Measurements from ENCODE around the gene CRYM.

The CRYM gene

DNA sequence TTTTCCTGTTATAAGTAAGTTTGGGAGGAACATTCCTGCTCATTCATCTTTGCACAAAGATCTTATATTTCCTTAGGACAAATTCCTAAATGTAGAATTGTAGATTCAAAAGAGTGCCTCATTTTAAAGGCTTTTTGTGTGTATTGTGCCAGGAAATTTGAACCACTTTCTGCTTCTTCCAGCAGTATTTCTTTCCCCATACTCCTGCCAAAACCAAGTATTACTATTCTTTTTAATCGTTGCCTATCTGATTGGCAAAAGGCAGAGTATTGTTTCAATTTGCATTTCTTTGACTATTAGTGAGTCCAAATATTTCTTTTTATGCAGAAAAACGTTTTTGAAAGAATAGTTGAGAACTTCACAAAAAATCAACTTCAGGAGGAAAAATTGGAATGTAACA is 35.3 kb downstream of the CRYM start:
- no peak for DNase-seq

DNA sequence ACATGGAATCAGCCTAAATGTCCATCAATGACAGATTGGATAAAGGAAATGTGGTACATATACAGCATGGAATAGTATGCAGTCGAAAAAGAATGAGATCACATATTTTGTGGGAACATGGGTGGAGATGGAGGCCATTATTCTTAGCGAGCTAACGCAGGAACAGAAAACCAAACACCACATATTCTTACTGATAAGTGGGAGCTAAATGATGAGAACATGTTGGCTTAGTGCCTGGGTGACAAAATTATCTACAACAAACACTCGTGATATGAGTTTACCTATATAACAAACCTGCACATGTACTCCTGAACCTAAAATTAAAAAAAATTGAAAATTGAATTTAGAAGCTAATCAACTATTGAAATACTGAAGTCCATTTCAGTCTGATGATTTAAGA is 38.4 kb downstream of the CRYM start:
- DNase-seq, result no peak

DNA sequence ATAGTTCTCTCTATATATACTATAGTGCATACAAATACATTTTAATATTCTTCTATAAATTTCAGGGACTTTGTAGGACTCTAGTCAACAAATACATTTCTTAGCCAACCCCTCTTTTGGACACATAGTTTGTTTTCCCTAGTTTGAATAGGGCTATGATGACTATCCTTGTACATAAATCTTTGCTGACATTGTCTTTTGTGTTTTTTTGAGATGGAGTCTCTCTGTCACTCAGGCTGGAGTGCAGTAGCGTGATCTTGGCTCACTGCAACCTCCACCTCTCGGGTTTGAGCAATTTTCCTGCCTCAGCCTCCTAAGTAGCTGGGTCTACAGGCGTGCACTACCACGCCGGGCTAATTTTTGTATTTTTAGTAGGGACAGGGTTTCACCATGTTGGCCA is 41.3 kb downstream of the CRYM start:
- DNase-seq, result no peak

DNA sequence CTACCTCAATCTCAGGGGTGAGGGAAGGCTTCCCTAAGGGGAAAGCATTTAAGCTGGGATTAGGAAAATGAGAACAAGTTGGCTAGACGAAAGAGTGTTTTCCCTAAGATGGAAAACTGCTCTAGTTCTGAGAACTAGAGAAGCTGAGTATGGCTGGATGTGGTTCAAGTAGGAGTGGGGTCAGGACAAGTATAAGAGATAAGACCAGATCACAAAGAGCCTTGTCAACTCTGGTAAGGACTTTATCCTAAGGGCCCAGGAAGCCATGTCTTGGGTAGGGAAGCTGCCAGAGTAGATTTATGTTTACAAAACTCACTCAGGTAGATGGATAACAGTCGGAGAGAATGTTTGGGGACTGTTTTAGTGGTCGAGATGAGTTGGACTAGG is 42.9 kb downstream of the CRYM start:
- DNase-seq, result no peak

DNA sequence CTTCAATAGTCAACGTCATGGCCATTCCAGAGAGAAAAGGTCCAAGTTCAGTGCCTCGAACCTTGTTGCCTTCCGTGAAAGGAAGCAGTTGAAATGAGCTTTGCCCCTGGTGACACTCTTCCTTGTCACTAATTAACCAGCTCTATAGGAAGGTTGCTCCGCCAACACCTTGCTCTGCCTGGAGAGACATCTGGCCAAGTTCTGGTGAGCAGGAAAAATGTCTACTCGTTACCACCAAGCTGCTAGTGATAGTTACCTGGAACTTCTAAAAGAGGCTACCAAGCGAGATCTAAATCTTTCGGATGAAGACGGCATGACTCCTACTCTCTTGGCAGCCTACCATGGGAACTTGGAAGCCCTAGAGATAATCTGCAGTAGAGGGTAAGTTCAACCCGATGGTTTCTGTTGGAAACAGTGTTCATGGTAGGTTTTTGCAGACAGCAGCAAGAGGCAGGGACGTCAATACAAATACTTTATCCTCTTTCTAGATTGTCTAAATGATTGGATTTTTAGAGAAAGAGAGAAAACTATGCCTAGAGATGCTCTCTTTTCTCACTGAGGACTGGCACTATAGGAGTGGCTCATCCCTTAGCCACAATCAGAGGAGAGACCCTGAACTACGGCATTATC is 44.5 kb downstream of the CRYM start, which contains the start of gene ANKS4B:
TSS of gene ANKS4B (plus strand) at position 179 of the 630 bp plus-strand sequence. CDS start at position 218, 39 bp downstream.
- no peak for DNase-seq

DNA sequence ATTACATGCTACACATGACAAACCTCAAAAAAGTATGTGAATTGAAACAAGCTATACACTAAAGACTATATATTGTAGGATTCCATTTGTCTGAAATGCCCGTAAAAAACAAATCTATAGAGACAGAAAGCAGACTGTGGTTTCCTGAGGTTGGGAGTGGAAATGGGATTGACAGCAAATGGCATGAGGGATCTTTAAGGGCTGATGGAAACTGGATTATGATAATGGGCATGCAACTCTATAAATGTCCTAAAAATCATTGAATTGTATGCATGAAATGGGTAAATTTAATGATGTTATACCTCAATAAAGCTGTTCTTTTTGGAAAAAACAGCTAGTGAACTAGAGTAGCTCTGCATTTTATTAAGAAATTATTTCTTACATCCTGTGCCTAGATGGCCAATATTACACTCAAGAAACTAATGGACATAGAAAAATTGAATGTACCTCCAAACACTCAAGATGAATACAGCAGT is 45.0 kb downstream of the CRYM start:
- no peak for DNase-seq

DNA sequence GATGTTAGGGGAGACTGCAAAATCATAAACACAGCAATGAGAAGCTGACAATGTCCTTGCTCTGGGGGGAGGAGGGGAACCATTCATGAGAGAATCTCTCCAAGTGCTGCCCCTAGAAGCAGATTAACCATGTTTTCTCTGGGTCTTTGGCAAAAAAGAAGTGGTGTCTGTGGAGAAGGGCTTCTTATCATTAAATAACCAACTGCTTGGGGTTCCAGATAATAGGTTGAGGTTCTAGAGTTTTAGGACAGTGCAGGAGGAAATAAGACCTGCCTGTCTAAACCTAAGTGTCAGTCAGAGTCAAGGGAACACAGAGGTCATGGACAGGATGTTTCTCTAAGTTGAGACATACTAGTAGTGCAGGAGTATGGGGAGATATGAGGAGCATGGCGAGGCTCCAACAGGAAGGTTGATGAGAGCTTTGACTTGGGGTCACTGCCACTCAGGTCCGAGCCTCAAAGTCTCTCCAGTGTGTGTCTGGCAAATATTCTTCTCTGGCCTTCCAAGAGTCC is 49.7 kb downstream of the CRYM start:
- no peak for DNase-seq

DNA sequence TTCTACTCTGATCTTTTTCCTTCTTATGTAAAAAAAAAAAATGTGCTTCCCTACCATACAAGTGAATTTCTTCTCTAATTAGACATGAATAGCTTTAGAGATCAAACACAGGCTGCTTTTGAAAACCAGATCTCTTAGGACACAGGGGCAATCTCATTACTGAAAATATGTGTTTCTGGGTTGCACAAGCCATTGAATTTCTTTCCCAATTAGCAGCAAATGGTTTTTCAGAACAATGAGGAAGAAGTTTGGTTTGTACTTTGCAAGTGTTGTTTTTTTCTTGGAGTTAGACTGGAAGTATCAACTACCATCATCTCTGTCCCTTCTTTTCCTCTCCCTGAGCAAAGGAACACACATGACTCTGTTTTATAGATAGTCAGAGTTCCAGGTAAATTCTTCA is 50.2 kb downstream of the CRYM start:
- no peak for DNase-seq

DNA sequence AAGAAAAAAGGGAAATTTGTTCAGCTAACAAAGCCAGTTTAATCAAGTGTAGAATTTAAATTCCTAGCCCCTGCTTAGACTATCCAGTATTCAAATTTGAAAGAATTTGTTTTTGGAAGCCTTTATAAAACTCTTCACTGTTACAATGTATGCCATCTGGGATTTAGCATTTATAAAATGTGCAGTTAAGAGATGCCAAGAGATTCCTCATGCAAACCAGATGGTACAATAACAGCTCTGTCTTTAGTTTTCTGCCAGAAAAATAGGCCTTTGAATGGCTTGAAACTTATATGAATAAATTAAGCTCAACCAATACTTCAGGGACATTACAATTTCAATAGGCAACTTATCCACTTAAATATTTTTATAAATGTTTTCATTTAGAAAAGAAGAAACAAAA is 51.3 kb downstream of the CRYM start:
- DNase-seq, result no peak

DNA sequence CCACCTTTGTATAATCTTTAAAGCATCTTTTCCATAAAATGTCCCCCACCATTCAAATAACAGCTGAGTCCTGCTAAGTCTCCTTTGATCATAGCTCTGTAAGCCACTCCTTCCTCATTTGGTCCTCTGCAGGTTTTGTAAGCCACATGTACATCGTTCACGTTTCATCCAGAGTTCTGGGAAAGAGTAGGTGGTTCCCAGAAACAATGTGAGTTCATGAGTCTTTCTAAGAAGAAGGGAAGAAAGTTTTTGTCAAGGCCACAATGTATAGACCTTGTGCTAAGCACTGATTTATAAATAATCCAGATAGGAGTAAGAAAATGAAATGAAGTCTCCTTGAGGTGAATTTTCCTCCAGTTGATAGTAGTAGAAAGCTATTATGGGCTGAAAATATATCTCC is 53.3 kb downstream of the CRYM start:
- no peak for DNase-seq

DNA sequence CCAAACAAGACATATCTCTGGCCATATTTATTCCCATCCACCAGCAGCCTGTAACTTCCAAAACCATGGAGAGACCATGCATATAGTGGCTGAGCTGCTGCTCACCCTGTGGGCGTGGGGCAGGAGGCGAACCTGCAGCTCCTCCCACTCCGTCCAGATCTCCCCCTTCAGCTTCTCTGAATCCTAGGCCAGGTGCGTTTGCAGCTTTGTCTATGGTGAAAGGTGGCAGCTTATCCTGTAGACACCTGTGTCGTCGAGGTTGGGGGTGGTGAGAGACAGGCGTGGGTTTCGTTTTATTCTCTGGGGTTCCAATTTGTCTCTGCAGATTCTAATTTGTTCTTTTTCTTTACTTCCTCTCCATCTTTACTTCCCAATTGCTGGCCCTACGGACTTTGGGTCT is 54.3 kb downstream of the CRYM start:
- no peak for DNase-seq

DNA sequence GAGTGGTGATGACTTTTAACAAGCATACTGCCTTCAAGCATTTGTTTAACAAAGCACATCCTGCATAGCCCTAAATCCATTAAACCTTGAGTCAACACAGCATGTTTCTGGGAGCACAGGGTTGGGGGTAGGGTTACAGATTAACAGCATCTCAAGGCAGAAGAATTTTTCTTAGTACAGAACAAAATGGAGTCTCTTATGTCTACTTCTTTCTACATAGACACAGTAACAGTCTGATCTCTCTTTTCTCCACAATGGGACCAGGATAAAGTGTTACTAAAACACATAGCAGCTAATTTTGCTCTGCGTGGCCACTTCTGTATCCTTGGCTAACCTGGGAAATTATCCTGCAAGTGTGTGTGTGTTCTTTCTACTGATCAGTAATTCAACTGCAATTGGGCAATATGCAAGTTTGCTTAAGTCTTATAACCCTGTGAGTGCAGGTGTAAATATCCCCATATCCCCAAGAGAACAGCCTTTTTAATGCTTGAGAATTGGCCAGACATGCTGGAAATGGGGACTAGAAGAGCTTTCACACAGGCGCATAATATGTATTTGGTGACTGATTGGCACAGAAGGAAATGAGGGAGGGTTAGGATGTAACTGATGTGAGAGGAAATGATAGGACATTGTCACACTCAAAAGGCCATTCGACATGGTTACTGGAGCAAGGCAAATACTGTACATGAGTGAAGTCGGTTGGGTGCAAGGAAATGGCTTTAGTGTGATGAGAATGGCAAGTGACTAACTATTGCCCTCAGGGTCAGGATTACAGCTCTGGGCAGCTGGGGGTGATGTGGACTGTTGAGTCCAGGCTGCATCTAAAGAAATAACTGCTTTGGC is 55.4 kb downstream of the CRYM start:
- no peak for DNase-seq

DNA sequence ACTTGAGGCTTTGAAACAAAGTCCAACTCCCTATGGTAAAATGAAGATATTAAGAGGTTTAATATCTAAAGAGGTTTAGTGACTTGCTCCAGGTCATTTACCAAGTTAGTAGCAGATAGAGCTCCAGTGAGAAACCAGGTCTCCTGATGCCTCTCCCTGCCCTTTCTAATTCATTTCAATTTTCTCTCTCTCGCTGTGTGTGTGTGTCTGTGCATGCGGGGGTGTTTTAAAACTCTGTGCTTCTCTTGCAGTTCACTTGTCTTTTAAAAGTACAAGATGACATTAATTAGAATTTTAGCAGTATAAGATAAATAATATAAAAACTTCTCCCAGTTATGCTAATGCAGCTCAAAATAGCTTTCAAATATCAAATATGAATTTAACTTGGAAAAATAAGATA is 58.5 kb downstream of the CRYM start:
- no peak for DNase-seq

DNA sequence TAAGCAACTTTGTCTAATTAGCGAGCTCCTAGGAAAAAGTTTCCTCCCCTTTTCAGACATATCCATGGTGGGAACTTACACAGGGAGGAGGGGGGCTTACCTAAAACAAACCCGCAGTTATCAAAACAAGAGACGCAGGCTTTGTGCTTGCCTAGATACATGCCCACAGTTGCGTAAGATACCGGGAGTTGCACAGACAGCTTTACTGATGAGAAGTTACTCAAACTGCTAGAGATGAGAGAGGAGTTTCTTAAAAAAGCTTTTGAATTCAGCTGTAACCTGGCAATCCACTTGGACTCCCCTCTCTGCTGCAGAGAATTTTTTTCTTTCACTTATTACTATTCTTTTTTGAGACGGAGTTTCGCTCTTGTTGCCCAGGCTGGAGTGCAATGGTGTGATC is 59.9 kb downstream of the CRYM start:
- DNase-seq, result no peak

DNA sequence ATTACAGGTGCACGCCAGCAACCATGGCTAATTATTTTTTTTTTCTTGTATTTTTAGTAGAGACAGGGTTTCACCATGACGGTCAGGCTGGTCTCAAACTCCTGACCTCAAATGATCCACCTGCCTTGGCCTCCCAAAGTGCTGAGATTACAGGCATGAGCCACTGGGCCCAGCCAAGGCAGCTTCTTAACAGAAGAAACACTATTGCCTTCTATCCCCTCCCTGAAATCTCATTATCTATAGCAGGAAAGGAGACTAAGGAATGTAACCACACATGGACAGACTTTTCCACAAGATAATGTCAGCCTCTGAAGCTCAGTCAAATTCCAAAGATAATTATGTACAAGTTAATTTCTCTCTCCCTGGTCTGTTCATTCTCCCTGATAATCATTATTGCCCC is 61.0 kb downstream of the CRYM start:
- no peak for DNase-seq

DNA sequence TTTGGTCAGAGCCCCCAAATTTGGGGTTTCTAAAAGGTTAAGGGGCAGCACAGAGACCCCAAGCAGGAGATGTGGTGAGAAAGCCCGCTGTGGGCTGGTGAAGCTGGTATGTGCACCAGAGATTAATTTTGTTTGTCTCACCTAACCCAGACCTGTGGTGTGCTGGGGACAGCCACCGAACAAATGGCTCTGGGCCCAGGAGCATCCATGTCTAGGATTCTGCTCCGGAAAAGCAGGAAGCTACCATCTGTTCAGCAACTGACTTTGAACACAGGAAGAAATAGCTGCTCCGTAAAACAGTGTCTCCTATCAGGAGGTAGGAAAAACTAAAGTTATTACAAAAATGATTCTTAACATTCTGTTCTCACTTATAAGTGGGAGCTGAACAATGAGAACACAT is 64.0 kb downstream of the CRYM start:
- no peak for DNase-seq

DNA sequence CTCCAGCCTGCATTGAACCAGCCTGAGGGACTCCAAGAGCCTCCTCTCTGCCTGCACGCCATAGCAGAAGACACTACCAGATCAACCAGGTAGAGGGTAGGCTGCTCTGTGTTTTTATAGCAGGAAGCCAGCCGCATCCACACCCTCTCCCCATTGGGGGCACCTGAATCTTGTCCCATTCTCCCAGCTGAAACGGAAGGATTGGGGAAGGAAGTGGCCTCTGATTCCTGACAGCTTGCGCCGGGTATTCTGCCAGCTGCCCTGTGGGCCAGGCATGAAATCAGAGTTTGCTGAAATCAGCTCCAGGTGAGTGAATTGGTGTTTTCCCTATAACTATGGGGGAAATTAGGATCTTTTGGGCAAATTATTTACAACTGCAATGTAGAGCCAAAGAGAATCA is 66.6 kb downstream of the CRYM start, which contains the start of gene ZP2:
TSS of gene ZP2 (minus strand) at position 89 of the 400 bp plus-strand sequence. CDS start at position 62, 27 bp downstream.
- DNase-seq, result no peak
